ENCODE data around the gene PITPNC1.

Gene PITPNC1

DNA sequence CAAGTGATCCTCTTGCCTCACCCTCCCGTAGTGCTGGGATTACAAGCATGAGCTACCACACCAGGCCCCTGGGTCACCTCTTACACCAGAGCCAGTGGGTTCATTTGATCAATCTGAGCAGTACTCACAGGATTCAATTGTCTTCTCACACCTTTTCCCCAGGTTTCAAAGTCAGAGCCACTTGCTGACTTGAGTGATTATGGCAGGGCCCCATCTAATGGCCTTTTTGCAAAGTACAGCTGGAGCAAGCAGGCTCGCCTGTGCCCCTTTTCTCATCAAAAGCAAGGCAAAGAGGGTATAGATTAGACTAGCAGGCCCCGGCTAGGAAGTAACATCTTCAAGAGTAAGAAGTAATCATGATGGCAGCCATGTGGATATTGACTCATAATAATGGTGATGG lies 225.9 kb downstream of the PITPNC1 start:
- in situ Hi-C loops (cut with HindIII; ENCODE audit: low sequenced_read_pairs) = no loop called here

DNA sequence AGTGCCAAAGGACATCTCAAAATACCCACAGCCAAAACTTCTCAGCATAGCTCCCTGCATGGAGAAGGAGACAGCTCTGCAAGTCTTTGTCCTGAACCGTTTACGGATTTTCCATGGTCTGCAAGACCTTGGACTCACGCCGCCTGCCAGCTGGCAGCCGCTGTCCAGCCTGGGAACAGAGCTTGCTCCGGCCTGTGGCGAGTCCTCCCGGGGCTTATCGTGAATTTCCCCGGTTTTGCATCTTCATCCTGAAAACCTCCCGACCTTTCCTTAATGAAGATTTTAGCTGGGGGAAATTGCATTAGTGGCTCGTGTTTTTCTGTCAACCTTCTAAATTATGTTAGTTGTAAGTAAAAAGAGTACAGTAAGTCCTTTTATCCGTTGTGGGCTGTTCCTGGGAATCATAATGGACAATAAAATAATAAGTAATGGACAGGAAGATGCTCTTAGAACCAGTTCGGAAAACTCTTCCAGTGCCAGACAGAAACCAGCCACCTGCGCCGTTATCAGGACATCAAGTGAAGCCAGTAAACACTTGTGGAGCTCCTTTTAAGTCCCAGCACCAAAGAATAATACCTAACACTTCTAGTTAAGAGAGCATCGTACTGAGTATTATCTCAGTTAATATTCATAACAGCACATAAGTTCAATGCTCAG lies 228.3 kb downstream of the PITPNC1 start:
- in situ Hi-C loops (cut with HindIII; ENCODE audit: low sequenced_read_pairs) = loop anchor here (5.0 kb wide), 1 partner anchor 118 kb away; no protein-coding TSS in a partner anchor

DNA sequence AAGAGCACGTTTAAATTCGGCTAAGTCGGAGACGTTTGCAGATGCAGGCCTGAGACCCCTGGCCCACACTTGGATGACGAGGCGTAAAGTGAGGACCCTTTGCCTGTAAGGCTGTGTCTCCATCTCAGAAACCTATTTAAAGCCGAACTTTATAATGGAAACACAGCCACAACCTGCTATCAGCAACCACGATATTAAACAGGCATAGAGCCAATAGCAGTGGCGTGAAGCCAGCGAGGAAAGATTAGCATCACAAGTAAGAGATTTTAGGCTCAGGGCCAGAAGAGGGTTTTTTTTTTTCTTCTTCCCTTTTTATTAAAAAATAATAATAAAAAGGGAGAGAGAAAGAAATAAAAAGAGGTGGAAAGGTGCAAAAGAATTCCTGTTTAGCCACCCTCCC lies 229.4 kb downstream of the PITPNC1 start:
- in situ Hi-C loops (cut with HindIII; ENCODE audit: low sequenced_read_pairs) = loop anchor here (5.0 kb wide), 1 partner anchor 119 kb away; no protein-coding TSS in a partner anchor

DNA sequence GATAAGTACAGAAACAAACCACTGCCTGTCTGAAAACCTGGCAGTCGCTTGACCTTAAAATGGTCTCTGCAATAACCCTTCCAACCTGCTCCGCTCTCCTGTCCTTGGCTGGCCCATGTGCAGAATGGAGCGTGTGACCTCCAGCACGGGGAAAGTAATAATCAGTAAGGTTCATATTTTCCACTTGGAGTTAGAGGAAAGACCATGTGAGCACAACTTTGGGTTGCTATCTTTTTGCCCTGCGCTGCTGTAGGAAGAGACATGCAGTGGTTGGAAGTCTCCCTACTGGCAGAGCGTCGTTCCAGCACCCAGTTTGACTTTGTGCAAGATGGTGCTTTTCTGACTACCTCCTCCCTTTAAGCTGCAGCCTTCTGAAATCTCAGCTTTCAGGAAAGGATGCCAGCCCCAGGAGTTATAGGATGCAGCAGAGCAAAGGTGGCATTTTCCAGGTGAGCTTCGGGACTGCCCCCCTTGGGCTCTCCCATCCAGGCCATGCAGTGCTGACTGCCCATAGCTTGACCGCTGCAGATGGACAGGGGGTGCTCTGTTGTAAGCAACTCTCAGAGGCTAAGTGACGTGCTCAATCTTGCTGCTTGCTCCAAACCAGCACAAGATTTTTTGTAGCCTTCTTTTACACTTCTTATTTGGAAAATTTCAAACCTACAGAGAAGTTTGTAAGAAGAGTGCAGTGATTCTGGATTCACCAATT lies 230.0 kb downstream of the PITPNC1 start:
- in situ Hi-C loops (cut with HindIII; ENCODE audit: low sequenced_read_pairs) = loop anchor here (5.0 kb wide), 1 partner anchor 120 kb away; no protein-coding TSS in a partner anchor

DNA sequence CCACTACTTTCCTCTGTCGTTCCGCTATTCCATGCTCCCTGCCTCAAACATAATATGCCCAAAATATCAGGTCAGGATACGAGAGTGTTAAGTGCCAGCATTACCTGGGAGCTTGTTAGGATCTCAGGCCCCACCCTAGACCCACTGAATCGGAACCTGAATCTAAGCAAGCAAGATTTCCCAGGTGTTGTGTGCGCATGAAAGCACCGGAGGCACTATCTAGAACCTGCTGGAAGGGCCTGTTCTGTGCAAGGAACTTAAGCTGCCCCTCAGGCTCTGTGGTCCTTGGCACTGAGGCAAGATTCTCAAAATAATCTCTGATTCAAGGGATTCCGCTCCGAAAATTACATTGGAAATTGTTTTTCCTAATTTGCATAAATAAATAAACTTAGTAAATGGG lies 233.0 kb downstream of the PITPNC1 start:
- in situ Hi-C loops (cut with HindIII; ENCODE audit: low sequenced_read_pairs) = no loop called here

DNA sequence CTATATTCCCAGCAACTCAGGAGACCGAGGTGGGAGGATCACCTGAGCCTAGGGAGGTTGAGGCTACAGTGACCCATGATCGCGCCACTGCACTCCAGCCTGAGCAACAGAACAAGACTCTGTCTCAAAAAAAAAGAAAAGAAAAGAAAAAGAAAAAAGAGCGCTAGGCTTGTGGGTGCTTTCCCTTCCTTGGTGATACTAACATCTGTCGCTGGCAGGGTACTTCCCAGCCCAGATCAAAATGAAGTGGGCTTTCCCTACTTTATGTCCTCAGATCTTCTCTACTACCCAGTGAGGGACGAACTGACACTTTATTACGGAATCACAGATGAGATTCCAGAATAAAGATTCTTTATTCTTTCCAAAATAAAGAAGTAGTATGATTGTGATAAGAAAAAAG lies 236.9 kb downstream of the PITPNC1 start:
- in situ Hi-C loops (cut with HindIII; ENCODE audit: low sequenced_read_pairs) = no loop called here

DNA sequence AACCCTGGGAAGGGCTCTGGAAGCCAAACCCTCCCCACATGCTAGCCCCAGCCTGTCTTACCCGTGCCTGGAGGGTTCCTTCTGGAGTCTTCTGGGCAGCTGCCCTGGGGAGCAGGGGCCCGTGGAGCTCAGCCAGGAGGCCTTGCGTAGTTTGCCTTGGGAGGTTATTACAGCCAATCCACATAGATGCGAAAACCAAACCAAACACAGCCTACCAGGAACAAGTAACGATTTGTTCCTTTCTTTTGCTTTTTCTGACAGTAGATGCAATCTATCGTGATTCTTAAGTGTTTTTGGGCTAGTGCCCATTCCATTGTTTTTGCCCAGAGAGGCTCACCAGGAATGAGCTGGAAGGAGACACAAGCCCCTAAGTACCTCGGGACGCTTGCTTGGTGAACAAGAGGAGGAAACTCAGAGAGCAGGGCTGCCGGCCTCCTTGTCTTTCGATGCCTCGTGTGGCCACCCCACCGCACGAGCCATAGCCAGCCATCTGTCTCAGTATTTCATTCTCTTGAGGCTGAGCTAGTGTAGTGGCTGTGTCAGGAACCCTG lies 238.0 kb downstream of the PITPNC1 start:
- in situ Hi-C loops (cut with HindIII; ENCODE audit: low sequenced_read_pairs) = no loop called here

DNA sequence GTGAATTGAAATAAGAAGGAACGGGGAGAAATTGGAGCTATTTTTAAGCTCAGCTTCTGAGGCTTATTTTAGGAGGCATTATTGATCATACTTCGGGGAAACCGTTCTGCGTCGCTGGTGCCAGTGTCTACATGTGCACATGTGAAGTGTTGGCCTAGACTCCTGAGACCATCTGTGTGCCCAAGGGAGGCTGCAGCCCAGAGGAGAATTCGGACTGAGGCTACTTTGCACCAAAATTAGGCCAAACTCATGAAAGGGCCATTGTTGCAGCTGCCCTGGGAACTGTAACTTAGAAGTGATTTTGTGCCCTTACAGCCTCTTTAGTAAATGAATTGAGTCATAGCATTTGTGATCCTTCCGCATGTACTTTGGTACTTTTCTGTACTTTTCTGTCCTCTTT lies 238.7 kb downstream of the PITPNC1 start:
- in situ Hi-C loops (cut with HindIII; ENCODE audit: low sequenced_read_pairs) = no loop called here

DNA sequence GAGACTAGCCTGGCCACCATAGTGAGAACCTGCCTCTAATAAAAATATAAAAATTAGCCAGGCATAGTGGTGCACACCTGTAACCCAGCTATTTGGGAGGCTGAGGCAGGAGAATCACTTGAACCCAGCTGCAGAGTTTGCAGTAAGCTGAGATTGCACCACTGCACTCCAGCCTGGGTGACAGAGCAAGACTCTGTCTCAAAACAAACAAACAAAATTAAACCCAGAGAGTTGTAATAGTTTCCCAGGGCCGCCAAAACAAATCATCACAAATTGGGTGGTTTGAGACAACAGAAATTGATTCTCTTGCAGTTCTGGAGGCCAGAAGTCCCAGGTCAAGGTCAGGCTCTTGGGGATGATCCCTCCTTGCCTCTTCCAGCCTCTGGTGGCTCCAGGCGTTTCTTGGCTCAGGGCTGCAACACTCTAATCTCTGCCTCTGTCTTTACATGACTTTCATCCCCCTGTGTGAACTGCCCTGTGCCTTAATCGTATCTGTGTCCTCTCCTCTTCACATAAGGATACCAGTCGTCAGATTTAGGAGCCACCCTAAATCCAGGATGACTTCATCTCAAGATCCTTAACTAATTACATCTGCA lies 240.3 kb downstream of the PITPNC1 start:
- in situ Hi-C loops (cut with HindIII; ENCODE audit: low sequenced_read_pairs) = no loop called here

DNA sequence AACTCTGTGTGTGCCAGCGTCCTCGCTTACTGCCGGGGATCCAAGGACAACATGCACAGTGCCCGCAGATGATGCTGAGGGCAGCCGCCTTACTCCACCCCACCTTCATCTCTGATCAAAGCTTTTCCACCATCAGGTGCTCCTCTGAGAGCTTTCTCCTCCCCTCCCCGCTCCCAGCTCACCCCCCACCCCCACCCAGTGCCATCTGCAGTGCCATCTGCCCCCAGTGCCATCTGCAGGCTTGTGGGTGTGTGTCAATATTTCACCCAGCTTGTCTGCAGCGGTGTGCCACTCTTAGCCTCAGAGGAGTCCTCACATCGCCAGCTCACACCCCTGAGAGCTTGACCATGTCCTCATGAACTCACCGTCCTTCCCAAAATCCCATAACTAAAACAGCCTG lies 242.5 kb downstream of the PITPNC1 start:
- in situ Hi-C loops (cut with HindIII; ENCODE audit: low sequenced_read_pairs) = no loop called here

DNA sequence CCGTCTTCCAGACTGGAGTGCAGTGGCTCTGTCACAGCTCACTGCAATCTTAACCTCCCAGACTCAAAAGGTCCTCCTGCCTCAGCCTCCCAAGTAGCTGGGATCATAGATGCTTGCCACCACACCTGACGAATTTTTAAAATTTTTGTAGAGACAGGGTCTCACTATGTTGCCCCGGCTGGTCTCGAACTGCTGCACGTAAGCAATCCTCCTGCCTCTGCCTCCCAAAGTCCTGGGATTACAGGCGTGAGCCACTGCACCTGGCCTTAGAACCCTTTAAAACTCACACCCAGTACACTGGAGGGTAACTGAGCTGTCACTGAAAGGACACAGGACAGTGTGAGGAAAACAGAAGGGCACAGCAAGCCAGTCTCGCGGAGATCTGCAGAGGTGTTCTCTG lies 243.0 kb downstream of the PITPNC1 start:
- in situ Hi-C loops (cut with HindIII; ENCODE audit: low sequenced_read_pairs) = no loop called here

DNA sequence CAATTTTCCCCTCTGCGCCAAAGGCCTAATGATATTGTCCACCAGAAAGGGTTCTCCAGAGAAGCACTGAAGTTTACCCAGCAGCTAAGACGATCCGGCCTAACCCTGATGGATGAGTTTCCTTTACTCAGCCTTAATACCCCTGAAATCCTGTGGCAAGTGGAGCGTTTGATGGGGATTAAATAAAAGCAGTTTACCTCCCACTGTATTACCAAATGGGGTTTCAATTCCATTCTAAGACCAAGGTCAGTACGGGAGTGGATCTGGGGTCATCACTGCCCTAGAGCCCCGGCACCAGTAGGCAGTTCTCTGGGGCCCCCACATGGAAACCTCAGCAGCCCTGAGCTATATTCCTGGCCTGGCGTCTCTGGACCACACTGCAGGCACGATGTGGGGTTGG lies 243.6 kb downstream of the PITPNC1 start:
- in situ Hi-C loops (cut with HindIII; ENCODE audit: low sequenced_read_pairs) = no loop called here

DNA sequence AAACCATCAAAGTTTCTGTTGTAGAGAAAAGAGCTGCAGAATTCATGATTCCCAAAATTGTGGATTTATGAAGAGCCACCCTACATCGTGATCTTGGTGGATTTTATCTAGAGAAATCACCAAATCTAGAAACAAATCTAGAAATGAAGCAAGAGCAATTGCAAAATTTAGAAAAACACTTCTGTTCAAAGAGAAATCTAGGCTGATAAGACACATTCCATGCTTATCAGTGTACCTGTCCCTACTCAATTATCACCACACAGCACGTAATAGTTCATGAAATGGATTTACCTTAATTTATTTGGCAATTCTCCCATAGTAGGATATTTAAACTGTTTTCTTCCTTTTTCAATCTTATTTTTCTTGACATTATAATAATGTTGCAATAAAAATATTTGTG lies 246.7 kb downstream of the PITPNC1 start:
- in situ Hi-C loops (cut with HindIII; ENCODE audit: low sequenced_read_pairs) = no loop called here

DNA sequence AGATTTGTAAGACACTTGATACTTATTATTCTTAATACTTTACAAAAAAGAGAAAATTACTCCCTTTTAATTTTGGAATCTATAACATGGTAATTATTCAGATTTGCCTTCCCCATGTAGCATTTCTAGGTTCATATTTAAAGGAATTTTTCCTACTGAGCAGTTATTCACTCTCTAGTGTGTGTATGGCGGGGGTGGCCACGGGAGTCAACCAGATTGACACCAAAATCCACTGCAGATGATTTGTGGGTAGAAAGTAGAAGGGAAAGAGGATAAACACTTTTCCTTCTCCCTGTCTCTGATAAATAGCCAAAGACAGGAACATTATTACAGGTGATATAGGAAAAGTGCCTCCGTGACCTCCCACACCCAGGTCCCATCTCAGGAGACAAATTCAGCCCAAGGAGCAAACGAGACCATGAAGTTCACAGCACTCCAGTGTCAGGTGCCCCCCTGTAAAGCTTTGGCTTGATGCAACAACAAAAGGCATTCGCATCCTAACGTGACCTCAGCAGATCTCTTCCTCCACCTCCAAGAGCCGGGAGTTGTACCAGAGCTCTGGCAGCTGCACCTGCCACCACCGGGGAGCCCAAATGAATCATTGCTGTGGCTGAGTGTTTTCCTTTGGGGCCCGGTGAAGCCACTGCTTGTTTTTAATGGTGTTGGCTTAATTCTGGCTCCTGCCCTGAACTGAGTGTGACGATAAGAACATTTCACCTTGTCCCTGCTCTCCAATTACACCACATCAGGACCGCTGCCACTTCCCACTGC lies 248.0 kb downstream of the PITPNC1 start:
- in situ Hi-C loops (cut with HindIII; ENCODE audit: low sequenced_read_pairs) = no loop called here

DNA sequence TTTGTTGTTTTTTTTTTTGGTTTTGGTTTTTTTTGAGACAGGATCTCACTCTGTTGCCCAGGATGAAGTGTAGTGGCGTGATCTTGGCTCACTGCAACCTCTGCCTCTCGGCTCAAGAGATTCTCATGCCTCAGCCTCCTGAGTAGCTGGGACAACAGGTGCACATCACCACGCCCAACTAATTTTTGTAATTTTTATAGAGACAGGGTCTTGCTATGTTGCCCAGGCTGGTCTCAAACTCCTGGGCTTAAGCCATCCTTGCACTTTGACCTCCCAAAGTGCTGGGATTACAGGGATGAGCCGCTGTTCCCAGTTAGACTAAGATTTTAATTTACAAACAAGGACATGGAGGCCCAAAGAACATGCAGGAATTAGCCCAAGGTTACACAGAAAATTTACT lies 248.9 kb downstream of the PITPNC1 start:
- in situ Hi-C loops (cut with HindIII; ENCODE audit: low sequenced_read_pairs) = no loop called here

DNA sequence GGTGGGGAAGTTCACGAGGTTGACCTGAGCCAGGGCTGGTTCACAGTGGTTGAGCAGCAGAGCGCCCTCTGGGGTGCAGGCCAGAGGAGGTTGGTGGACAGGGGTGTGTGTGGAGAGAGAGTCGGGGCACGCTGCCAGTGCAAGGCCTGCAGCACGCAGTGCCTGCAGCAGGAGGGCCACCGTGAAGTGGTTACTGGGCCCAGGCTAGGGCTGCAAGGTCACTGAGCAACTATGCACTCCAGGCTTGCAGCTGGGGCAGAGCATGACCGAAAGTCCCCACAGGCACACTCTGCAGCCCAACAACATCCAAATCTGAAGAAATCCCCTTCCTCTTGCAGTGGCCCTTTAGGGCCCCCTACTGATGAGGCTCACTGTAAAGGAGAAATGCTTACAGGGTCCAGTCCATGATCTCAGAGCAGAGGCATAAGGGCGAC lies 251.5 kb downstream of the PITPNC1 start:
- in situ Hi-C loops (cut with HindIII; ENCODE audit: low sequenced_read_pairs) = no loop called here

DNA sequence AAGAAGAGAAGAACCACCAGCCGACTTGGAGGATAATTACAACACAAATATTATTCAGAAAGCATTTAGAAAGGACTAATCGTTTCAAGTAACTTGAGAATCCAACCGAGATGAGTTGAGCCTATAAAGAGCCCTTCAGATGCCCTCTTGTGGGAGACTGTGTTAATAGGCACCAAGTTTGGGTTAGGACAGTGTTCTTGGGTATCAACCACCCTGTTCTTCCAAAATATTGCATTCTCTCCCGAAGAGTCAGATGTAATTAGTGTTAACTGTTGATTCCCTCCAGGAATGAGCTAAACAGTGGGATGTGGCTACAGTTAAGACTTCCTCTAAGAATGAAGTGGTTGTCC lies 252.9 kb downstream of the PITPNC1 start:
- in situ Hi-C loops (cut with HindIII; ENCODE audit: low sequenced_read_pairs) = loop anchor here (5.0 kb wide), 1 partner anchor 47 kb away; no protein-coding TSS in a partner anchor

DNA sequence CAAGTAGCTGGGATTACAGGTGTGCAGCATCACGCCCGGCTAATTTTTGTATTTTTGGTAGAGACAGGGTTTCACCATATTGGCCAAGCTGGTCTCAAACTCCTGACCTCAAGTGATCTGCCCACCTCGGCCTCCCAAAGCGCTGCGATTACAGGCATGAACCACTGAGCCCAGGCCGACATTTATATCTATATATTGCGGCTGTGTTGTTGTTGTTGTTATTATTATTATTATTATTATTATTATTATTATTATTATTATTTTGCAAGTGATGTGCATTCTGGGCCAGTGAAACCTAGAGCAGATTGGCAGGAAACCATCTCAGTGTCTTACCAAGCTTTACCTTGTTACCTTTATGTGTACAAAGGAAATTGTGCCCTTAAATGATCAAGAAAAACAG lies 253.8 kb downstream of the PITPNC1 start:
- in situ Hi-C loops (cut with HindIII; ENCODE audit: low sequenced_read_pairs) = loop anchor here (5.0 kb wide), 1 partner anchor 46 kb away; no protein-coding TSS in a partner anchor

DNA sequence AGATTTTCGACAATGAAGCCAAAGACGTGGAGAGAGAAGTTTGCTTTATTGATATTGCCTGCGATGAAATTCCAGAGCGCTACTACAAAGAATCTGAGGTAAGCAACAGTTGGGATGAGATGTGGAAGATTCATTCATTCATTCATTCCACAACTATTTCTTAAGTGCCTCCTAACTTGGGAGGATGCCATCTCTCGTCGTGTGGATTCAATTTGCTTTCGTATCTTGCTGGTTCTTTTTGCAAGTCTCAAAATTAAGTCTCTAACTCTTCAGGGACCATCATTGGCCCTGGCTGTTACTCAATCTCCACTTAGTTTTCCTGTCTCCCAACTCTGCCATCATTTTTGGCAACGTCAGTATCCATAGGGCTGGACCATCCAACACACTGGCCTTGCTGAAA lies 255.1 kb downstream of the PITPNC1 start:
- in situ Hi-C loops (cut with HindIII; ENCODE audit: low sequenced_read_pairs) = loop anchor here (5.0 kb wide), 1 partner anchor 45 kb away; no protein-coding TSS in a partner anchor

DNA sequence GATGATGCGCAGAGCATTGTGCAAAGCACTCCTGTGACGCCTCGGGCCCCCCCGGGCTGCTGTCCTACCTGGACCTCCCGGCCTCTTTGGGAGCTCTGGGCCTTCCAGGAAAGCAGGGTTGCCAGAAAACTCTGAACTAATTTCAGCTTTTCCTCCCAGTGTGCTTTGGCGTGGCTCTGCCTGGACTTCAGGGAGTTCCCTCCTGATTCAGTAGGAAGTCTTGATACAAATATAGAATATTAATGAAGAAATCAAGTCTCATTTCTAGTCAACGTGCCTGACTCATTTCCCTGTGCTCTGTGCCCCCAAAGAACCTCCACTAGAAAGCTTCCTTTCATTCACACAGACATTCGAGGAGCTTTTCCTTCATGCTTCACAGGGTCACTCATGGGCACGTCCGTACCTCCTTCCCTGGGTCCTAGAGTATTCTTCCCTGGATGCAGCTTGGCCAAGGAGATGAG lies 256.7 kb downstream of the PITPNC1 start:
- in situ Hi-C loops (cut with HindIII; ENCODE audit: low sequenced_read_pairs) = loop anchor here (5.0 kb wide), 1 partner anchor 44 kb away; no protein-coding TSS in a partner anchor

DNA sequence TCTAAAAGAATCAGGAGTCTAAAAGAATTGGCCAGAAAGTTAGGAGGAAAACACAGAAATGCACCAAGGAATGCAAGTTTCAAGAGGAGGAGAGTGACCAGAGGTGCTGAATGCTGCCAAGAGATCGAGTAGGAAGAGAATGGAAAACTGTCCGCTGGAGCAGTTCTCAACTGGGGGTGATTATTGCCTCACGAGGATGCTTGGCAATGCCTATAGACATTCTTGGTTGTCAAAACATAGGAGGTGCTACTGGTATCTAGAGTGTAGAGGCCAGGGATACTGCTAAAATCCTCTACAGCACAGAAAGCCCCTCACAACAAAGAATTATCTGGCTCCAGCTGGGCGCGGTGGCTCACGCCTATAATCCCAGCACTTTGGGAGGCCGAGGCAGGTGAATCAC lies 258.6 kb downstream of the PITPNC1 start:
- in situ Hi-C loops (cut with HindIII; ENCODE audit: low sequenced_read_pairs) = no loop called here

Measured in endothelial cell of hepatic sinusoid (primary cell).